Measurements from ENCODE around the gene KDM1B. TPM values are rescaled to one million over a fixed set of nuclear protein-coding genes. Genes with fewer than 3 reads are reported as not detected.
"Not testable (repeated sequence)": the region's sequence is repeated elsewhere in the genome, so short reads cannot be mapped to it uniquely, and the experiment has no call there.

Gene KDM1B
- polyA plus RNA-seq, 4 donors, result 17.3 to 22.9 (median 19.5) TPM

GRCh38 chr6:18226451-18227105, 71.4 kb downstream of the KDM1B start:
- not testable (repeated sequence) for DNase-seq (ENCODE audit: low read depth in 4 of 4, low spot score in 3 of 4)

GRCh38 chr6:18227166-18227565, 71.9 kb downstream of the KDM1B start:
- not testable (repeated sequence) for DNase-seq (ENCODE audit: low read depth in 4 of 4, low spot score in 3 of 4)

- not testable (repeated sequence) for DNase-seq (ENCODE audit: low read depth in 4 of 4, low spot score in 3 of 4)
Observed at GRCh38 chr6:18228590-18228989, 73.4 kb downstream of the KDM1B start.

GRCh38 chr6:18231856-18232255, 76.6 kb downstream of the KDM1B start:
- not testable (repeated sequence) for DNase-seq (ENCODE audit: low read depth in 4 of 4, low spot score in 3 of 4)

- not testable (repeated sequence) for DNase-seq (ENCODE audit: low read depth in 4 of 4, low spot score in 3 of 4)
Observed at GRCh38 chr6:18233770-18234169, 78.5 kb downstream of the KDM1B start.

GRCh38 chr6:18234564-18234963, 79.3 kb downstream of the KDM1B start:
- no peak for DNase-seq (ENCODE audit: low read depth in 4 of 4, low spot score in 3 of 4)

GRCh38 chr6:18235524-18235923, 80.3 kb downstream of the KDM1B start:
- DNase-seq (ENCODE audit: low read depth in 4 of 4, low spot score in 3 of 4), result no peak

GRCh38 chr6:18237167-18237566, 81.9 kb downstream of the KDM1B start:
- no peak for DNase-seq (ENCODE audit: low read depth in 4 of 4, low spot score in 3 of 4)

GRCh38 chr6:18240230-18240629, 85.0 kb downstream of the KDM1B start:
- peak in 2 of 4 donors; percentile 8 to 9 for DNase-seq (ENCODE audit: low read depth in 4 of 4, low spot score in 3 of 4)

- DNase-seq (ENCODE audit: low read depth in 4 of 4, low spot score in 3 of 4), result no peak
Observed at GRCh38 chr6:18241208-18242038, 86.2 kb downstream of the KDM1B start.

- DNase-seq (ENCODE audit: low read depth in 4 of 4, low spot score in 3 of 4), result no peak
Observed at GRCh38 chr6:18242062-18242851, 87.0 kb downstream of the KDM1B start.

GRCh38 chr6:18243302-18243893, 88.2 kb downstream of the KDM1B start:
- no peak for DNase-seq (ENCODE audit: low read depth in 4 of 4, low spot score in 3 of 4)

- no peak for DNase-seq (ENCODE audit: low read depth in 4 of 4, low spot score in 3 of 4)
Observed at GRCh38 chr6:18244251-18244650, 89.0 kb downstream of the KDM1B start.

- no peak for DNase-seq (ENCODE audit: low read depth in 4 of 4, low spot score in 3 of 4)
Observed at GRCh38 chr6:18245079-18245478, 89.9 kb downstream of the KDM1B start.

GRCh38 chr6:18245642-18246041, 90.4 kb downstream of the KDM1B start:
- no peak for DNase-seq (ENCODE audit: low read depth in 4 of 4, low spot score in 3 of 4)

- DNase-seq (ENCODE audit: low read depth in 4 of 4, low spot score in 3 of 4), result no peak
Observed at GRCh38 chr6:18246205-18246604, 91.0 kb downstream of the KDM1B start.

- no peak for DNase-seq (ENCODE audit: low read depth in 4 of 4, low spot score in 3 of 4)
Observed at GRCh38 chr6:18247002-18247401, 91.8 kb downstream of the KDM1B start.

GRCh38 chr6:18248698-18249097, 93.5 kb downstream of the KDM1B start:
- no peak for DNase-seq (ENCODE audit: low read depth in 4 of 4, low spot score in 3 of 4)

- DNase-seq (ENCODE audit: low read depth in 4 of 4, low spot score in 3 of 4), result no peak
Observed at GRCh38 chr6:18249271-18249670, 94.0 kb downstream of the KDM1B start.

GRCh38 chr6:18253635-18254034, 98.4 kb downstream of the KDM1B start:
- no peak for DNase-seq (ENCODE audit: low read depth in 4 of 4, low spot score in 3 of 4)

GRCh38 chr6:18254793-18255192, 99.6 kb downstream of the KDM1B start:
- no peak for DNase-seq (ENCODE audit: low read depth in 4 of 4, low spot score in 3 of 4)
